Activated CD4-positive, alpha-beta T cell treated with anti-CD3 and anti-CD28 coated beads for 36 hours (primary cell): Measurements from ENCODE around the gene AKT2. TPM values are rescaled to one million over a fixed set of nuclear protein-coding genes. Genes with fewer than 3 reads are reported as not detected.

Source experiments
- ATAC-seq: fragments of 200-7000 bp; cut with Tn5 transposase; one replicate; pipeline ENCODE4 v1.10.0; 2021; ENCODE audit warnings: mild to moderate bottlenecking, moderate library complexity
- CTCF ChIA-PET: fragments of 350-600 bp; sonication (Branson Sonifier 250); formaldehyde crosslinking; loops from one replicate; lab custom pipeline; 2021; ENCODE audit warnings: antibody characterized with exemption; lab: Charles Lee
- POLR2A ChIA-PET: fragments of 350-600 bp; sonication (Branson Sonifier 250); formaldehyde crosslinking; loops from one replicate; lab custom pipeline; 2021; ENCODE audit warnings: antibody characterized with exemption, inconsistent platforms; lab: Charles Lee
- DNase-seq: peaks from one replicate; pipeline ENCODE4 v3.0.0-alpha.2; 2020
- H3K27ac Mint-ChIP-seq: one replicate; pipeline ENCODE4 v1.8.0; 2021; ENCODE audit warnings: mixed read lengths
- H3K27me3 Mint-ChIP-seq: one replicate; pipeline ENCODE4 v1.8.0; 2021; ENCODE audit warnings: mixed read lengths
- H3K36me3 Mint-ChIP-seq: one replicate; pipeline ENCODE4 v1.8.0; 2021; ENCODE audit warnings: low read depth, mixed read lengths
- H3K4me1 Mint-ChIP-seq: one replicate; pipeline ENCODE4 v1.8.0; 2021; ENCODE audit warnings: mixed read lengths
- H3K4me3 Mint-ChIP-seq: one replicate; pipeline ENCODE4 v1.8.0; 2021; ENCODE audit warnings: mild to moderate bottlenecking, moderate library complexity, mixed read lengths
- H3K9me3 Mint-ChIP-seq: one replicate; pipeline ENCODE4 v1.8.0; 2021; ENCODE audit warnings: low read depth, mixed read lengths
- intact Hi-C, 2 experiments: fragments of 100-400 bp; cut with DNase I in 1 of 2; cut with micrococcal nuclease in 1 of 2; formaldehyde crosslinking; loops; one replicate each; pipeline versions ENCODE4 v1.14.2 to v1.15.1; 2022 to 2024; cut with DNase I, micrococcal nuclease
- total RNA-seq, 2 experiments: library from RNA; stranded (reverse); gene quantifications; one replicate each; pipeline ENCODE4 v1.2.3, GENCODE V29; 2021

Gene AKT2
- total RNA-seq, 2 experiments from 2014 or later, result 142 to 148 TPM

- Mint-ChIP-seq H3K27ac (no peak overlapping the region), H3K4me3 (no peak overlapping the region), H3K27me3 (peaks cover 1% of the 10 kb centered on the region), H3K9me3 (no peaks in the 10 kb centered on the region), H3K36me3 (peaks cover 19% of the 10 kb centered on the region), H3K4me1 (peaks cover 22% of the 10 kb centered on the region)
- ATAC-seq, result no peak
- DNase-seq, result no peak
- intact Hi-C loops, result no loop called here
- POLR2A ChIA-PET, result no interaction called here
- CTCF ChIA-PET, result no interaction called here
These were observed 52.0 kb downstream of the AKT2 start for GRCh38 chr19:40232949-40233810.

- H3K9me3 Mint-ChIP-seq, result no peaks in the 10 kb centered on the region
- DNase-seq (no peak), ATAC-seq (no peak)
- peaks cover 26% of the 10 kb centered on the region for H3K4me1 Mint-ChIP-seq
- no peak overlapping the region for H3K27ac Mint-ChIP-seq
- CTCF ChIA-PET, result interaction anchor here (0.9 kb wide), 1 partner anchor 93 kb away, joined by 3 read pairs; no protein-coding TSS in a partner anchor
- peaks cover 7% of the 10 kb centered on the region for H3K27me3 Mint-ChIP-seq
- POLR2A ChIA-PET, result no interaction called here
- H3K4me3 Mint-ChIP-seq, result no peak overlapping the region
- H3K36me3 Mint-ChIP-seq, result peaks cover 14% of the 10 kb centered on the region
- intact Hi-C loops, result no loop called here
These were observed 52.7 kb downstream of the AKT2 start for GRCh38 chr19:40232479-40232878.

- ChIA-PET CTCF (interaction anchor here (0.9 kb wide), 1 partner anchor 92 kb away, joined by 3 read pairs; no protein-coding TSS in a partner anchor), POLR2A (no interaction called here)
- H3K27ac Mint-ChIP-seq, result no peak overlapping the region
- H3K4me3 Mint-ChIP-seq, result no peak overlapping the region
- DNase-seq (no peak), ATAC-seq (no peak)
- peaks cover 13% of the 10 kb centered on the region for H3K27me3 Mint-ChIP-seq
- H3K9me3 Mint-ChIP-seq, result no peaks in the 10 kb centered on the region
- peaks cover 27% of the 10 kb centered on the region for H3K4me1 Mint-ChIP-seq
- intact Hi-C loops, result no loop called here
- peaks cover 10% of the 10 kb centered on the region for H3K36me3 Mint-ChIP-seq
These were observed 53.4 kb downstream of the AKT2 start for GRCh38 chr19:40231544-40232424.

- H3K27me3 Mint-ChIP-seq, result peaks cover 17% of the 10 kb centered on the region
- ChIA-PET POLR2A (no interaction called here), CTCF (no interaction called here)
- no peak overlapping the region for H3K4me3 Mint-ChIP-seq
- H3K4me1 Mint-ChIP-seq, result peaks cover 31% of the 10 kb centered on the region
- no peaks in the 10 kb centered on the region for H3K9me3 Mint-ChIP-seq
- DNase-seq (no peak), ATAC-seq (no peak)
- intact Hi-C loops, result no loop called here
- H3K36me3 Mint-ChIP-seq, result peaks cover 9% of the 10 kb centered on the region
- no peak overlapping the region for H3K27ac Mint-ChIP-seq
These were observed 54.1 kb downstream of the AKT2 start for GRCh38 chr19:40231057-40231456.

GRCh38 chr19:40229926-40230417, 55.2 kb downstream of the AKT2 start:
- Mint-ChIP-seq H3K36me3 (peaks cover 9% of the 10 kb centered on the region), H3K4me3 (no peak overlapping the region), H3K27me3 (peaks cover 26% of the 10 kb centered on the region), H3K4me1 (peaks cover 36% of the 10 kb centered on the region), H3K27ac (no peak overlapping the region), H3K9me3 (no peaks in the 10 kb centered on the region)
- no peak for DNase-seq
- intact Hi-C loops, result no loop called here
- POLR2A ChIA-PET, result interaction anchor here (0.5 kb wide), 1 partner anchor 40 kb away, joined by 3 read pairs; no protein-coding TSS in a partner anchor
- no peak for ATAC-seq
- CTCF ChIA-PET, result interaction anchor here (0.8 kb wide), 1 partner anchor 235 kb away, joined by 5 read pairs; the partner anchor contains the start of gene BLVRB

GRCh38 chr19:40229484-40229883, 55.7 kb downstream of the AKT2 start:
- ChIA-PET POLR2A (interaction anchor here (0.6 kb wide), 1 partner anchor 256 kb away, joined by 4 read pairs; no protein-coding TSS in a partner anchor), CTCF (interaction anchor here (0.8 kb wide), 2 partner anchors 13 to 236 kb away, joined by 3 to 5 read pairs; partner anchors contain the start of gene BLVRB)
- peaks cover 6% of the 10 kb centered on the region for H3K36me3 Mint-ChIP-seq
- DNase-seq (peak; percentile 50), ATAC-seq (peak; percentile 95)
- no peak overlapping the region for H3K27ac Mint-ChIP-seq
- H3K4me3 Mint-ChIP-seq, result no peak overlapping the region
- H3K9me3 Mint-ChIP-seq, result no peaks in the 10 kb centered on the region
- peaks cover 30% of the 10 kb centered on the region for H3K27me3 Mint-ChIP-seq
- H3K4me1 Mint-ChIP-seq, result peaks cover 36% of the 10 kb centered on the region
- intact Hi-C loops, result no loop called here

- peaks cover under 1% of the 10 kb centered on the region for H3K36me3 Mint-ChIP-seq
- H3K9me3 Mint-ChIP-seq, result no peaks in the 10 kb centered on the region
- no peak overlapping the region for H3K4me3 Mint-ChIP-seq
- ATAC-seq, result no peak
- peaks cover 37% of the 10 kb centered on the region for H3K27me3 Mint-ChIP-seq
- POLR2A ChIA-PET, result interaction anchor here (0.6 kb wide), 1 partner anchor 255 kb away, joined by 4 read pairs; no protein-coding TSS in a partner anchor
- intact Hi-C loops, result no loop called here
- DNase-seq, result no peak
- CTCF ChIA-PET, result interaction anchor here (0.8 kb wide), 1 partner anchor 12 kb away, joined by 3 read pairs; no protein-coding TSS in a partner anchor
- no peak overlapping the region for H3K27ac Mint-ChIP-seq
- H3K4me1 Mint-ChIP-seq, result peaks cover 36% of the 10 kb centered on the region
These were observed 56.3 kb downstream of the AKT2 start for GRCh38 chr19:40228863-40229262.

- Mint-ChIP-seq H3K9me3 (no peaks in the 10 kb centered on the region), H3K27me3 (peaks cover 41% of the 10 kb centered on the region), H3K27ac (no peak overlapping the region), H3K4me1 (peaks cover 36% of the 10 kb centered on the region), H3K4me3 (no peak overlapping the region), H3K36me3 (no peaks in the 10 kb centered on the region)
- POLR2A ChIA-PET, result no interaction called here
- CTCF ChIA-PET, result no interaction called here
- DNase-seq (no peak), ATAC-seq (no peak)
- intact Hi-C loops, result no loop called here
These were observed 56.8 kb downstream of the AKT2 start for GRCh38 chr19:40228346-40228745.

- ChIA-PET CTCF (no interaction called here), POLR2A (interaction anchor here (0.7 kb wide), 1 partner anchor 294 kb away, joined by 3 read pairs; no protein-coding TSS in a partner anchor)
- Mint-ChIP-seq H3K27me3 (peaks cover 48% of the 10 kb centered on the region), H3K27ac (no peak overlapping the region), H3K36me3 (no peaks in the 10 kb centered on the region), H3K9me3 (peaks cover 2% of the 10 kb centered on the region), H3K4me3 (peak overlapping the region; percentile 10), H3K4me1 (peaks cover 36% of the 10 kb centered on the region)
- no peak for ATAC-seq
- DNase-seq, result no peak
- intact Hi-C loops, result no loop called here
These were observed 59.5 kb downstream of the AKT2 start for GRCh38 chr19:40225440-40226305.

- Mint-ChIP-seq H3K36me3 (no peaks in the 10 kb centered on the region), H3K4me3 (no peak overlapping the region), H3K9me3 (peaks cover 2% of the 10 kb centered on the region), H3K4me1 (peaks cover 27% of the 10 kb centered on the region), H3K27ac (no peak overlapping the region), H3K27me3 (peaks cover 55% of the 10 kb centered on the region)
- ATAC-seq (no peak), DNase-seq (no peak)
- POLR2A ChIA-PET, result interaction anchor here (0.7 kb wide), 1 partner anchor 296 kb away, joined by 3 read pairs; no protein-coding TSS in a partner anchor
- CTCF ChIA-PET, result no interaction called here
- intact Hi-C loops, result no loop called here
These were observed 60.6 kb downstream of the AKT2 start for GRCh38 chr19:40224342-40225150.
